ENCODE measurements around the gene GFOD1. TPM values are rescaled to one million over a fixed set of nuclear protein-coding genes. Genes with fewer than 3 reads are reported as not detected.

Gene GFOD1
- total RNA-seq, 1 experiment from 2014 or later, result not detected

- in situ Hi-C loops (cut with HindIII; ENCODE audit: low sequenced_read_pairs), result no loop called here
- no peak for DNase-seq (ENCODE audit: low spot score)
Observed at GRCh38 chr6:13488896-13489237, 1.5 kb upstream of the GFOD1 start.

GRCh38 chr6:13488015-13488895 lies 855 bp upstream of the GFOD1 start:
- in situ Hi-C loops (cut with HindIII; ENCODE audit: low sequenced_read_pairs), result no loop called here
- DNase-seq (ENCODE audit: low spot score), result peak; percentile 67

GRCh38 chr6:13486679-13487121 lies 700 bp downstream of the GFOD1 start:
- in situ Hi-C loops (cut with HindIII; ENCODE audit: low sequenced_read_pairs), result no loop called here
- peak; percentile 61 for DNase-seq (ENCODE audit: low spot score)

- in situ Hi-C loops (cut with HindIII; ENCODE audit: low sequenced_read_pairs), result no loop called here
- DNase-seq (ENCODE audit: low spot score), result peak; percentile 74
Observed at GRCh38 chr6:13485923-13486562, 1.4 kb downstream of the GFOD1 start.

GRCh38 chr6:13485303-13485702 lies 2.1 kb downstream of the GFOD1 start:
- in situ Hi-C loops (cut with HindIII; ENCODE audit: low sequenced_read_pairs), result no loop called here
- peak; percentile 53 for DNase-seq (ENCODE audit: low spot score)

GRCh38 chr6:13484827-13485226 lies 2.6 kb downstream of the GFOD1 start:
- DNase-seq (ENCODE audit: low spot score), result no peak
- in situ Hi-C loops (cut with HindIII; ENCODE audit: low sequenced_read_pairs), result no loop called here

GRCh38 chr6:13484138-13484708 lies 3.2 kb downstream of the GFOD1 start:
- peak; percentile 15 for DNase-seq (ENCODE audit: low spot score)
- in situ Hi-C loops (cut with HindIII; ENCODE audit: low sequenced_read_pairs), result no loop called here

GRCh38 chr6:13480631-13481501 lies 6.5 kb downstream of the GFOD1 start:
- peak; percentile 78 for DNase-seq (ENCODE audit: low spot score)
- in situ Hi-C loops (cut with HindIII; ENCODE audit: low sequenced_read_pairs), result no loop called here

GRCh38 chr6:13479971-13480434 lies 7.4 kb downstream of the GFOD1 start:
- DNase-seq (ENCODE audit: low spot score), result no peak
- in situ Hi-C loops (cut with HindIII; ENCODE audit: low sequenced_read_pairs), result no loop called here

GRCh38 chr6:13479206-13479800 lies 8.1 kb downstream of the GFOD1 start:
- in situ Hi-C loops (cut with HindIII; ENCODE audit: low sequenced_read_pairs), result no loop called here

GRCh38 chr6:13478525-13478966 lies 8.9 kb downstream of the GFOD1 start:
- in situ Hi-C loops (cut with HindIII; ENCODE audit: low sequenced_read_pairs), result no loop called here
- DNase-seq (ENCODE audit: low spot score), result no peak

More at GRCh38 chr6:13479206-13479800, 8.1 kb downstream of the GFOD1 start:
- no peak for DNase-seq (ENCODE audit: low spot score)

GRCh38 chr6:13474787-13475186 lies 12.6 kb downstream of the GFOD1 start:
- in situ Hi-C loops (cut with HindIII; ENCODE audit: low sequenced_read_pairs), result no loop called here
- no peak for DNase-seq (ENCODE audit: low spot score)

GRCh38 chr6:13474360-13474759 lies 13.0 kb downstream of the GFOD1 start:
- no peak for DNase-seq (ENCODE audit: low spot score)
- in situ Hi-C loops (cut with HindIII; ENCODE audit: low sequenced_read_pairs), result no loop called here

GRCh38 chr6:13473768-13474165 lies 13.6 kb downstream of the GFOD1 start:
- in situ Hi-C loops (cut with HindIII; ENCODE audit: low sequenced_read_pairs), result no loop called here
- DNase-seq (ENCODE audit: low spot score), result no peak

- in situ Hi-C loops (cut with HindIII; ENCODE audit: low sequenced_read_pairs), result no loop called here
- DNase-seq (ENCODE audit: low spot score), result no peak
Observed at GRCh38 chr6:13472976-13473767, 14.2 kb downstream of the GFOD1 start.

- in situ Hi-C loops (cut with HindIII; ENCODE audit: low sequenced_read_pairs), result no loop called here
- DNase-seq (ENCODE audit: low spot score), result no peak
Observed at GRCh38 chr6:13472099-13472498, 15.3 kb downstream of the GFOD1 start.

GRCh38 chr6:13471184-13471583 lies 16.2 kb downstream of the GFOD1 start:
- peak; percentile 87 for DNase-seq (ENCODE audit: low spot score)
- in situ Hi-C loops (cut with HindIII; ENCODE audit: low sequenced_read_pairs), result no loop called here

All from G401 (cell line).